ENCODE measurements around the gene TTC28. TPM values are rescaled to one million over a fixed set of nuclear protein-coding genes. Genes with fewer than 3 reads are reported as not detected.

Gene TTC28
- total RNA-seq, 1 experiment from 2014 or later, result 0.12 TPM

GRCh38 chr22:28505416-28506149 lies 174.1 kb downstream of the TTC28 start:
- no TSS peak for BruUV-seq (replicated peaks)
- Histone ChIP-seq H3K27me3 (ENCODE audit: insufficient read depth, low read length) (peaks cover 51% of the 10 kb centered on the region), H3K9me3 (ENCODE audit: control insufficient read depth in 1 of 2, insufficient read depth in 1 of 2, low read depth in 1 of 2, low read length in 2 of 2) (no peaks in the 10 kb centered on the region), H3K27ac (ENCODE audit: low read depth, low read length) (no peak overlapping the region), H3K9me2 (ENCODE audit: insufficient read depth) (no peaks in the 10 kb centered on the region), H3K4me2 (ENCODE audit: low read length) (no peak overlapping the region), H3K4me1 (ENCODE audit: control insufficient read depth in 1 of 2, insufficient read depth in 2 of 2, low read length in 2 of 2) (no peaks in the 10 kb centered on the region), H3K79me2 (ENCODE audit: insufficient read depth, low read length) (no peaks in the 10 kb centered on the region), H4K20me1 (ENCODE audit: insufficient read depth) (no peaks in the 10 kb centered on the region), H3K9ac (ENCODE audit: low read length) (no peak overlapping the region), H2AFZ (ENCODE audit: low read depth, low read length, poor library complexity, severe bottlenecking) (no peak overlapping the region), H3K36me3 (ENCODE audit: control insufficient read depth in 1 of 2, insufficient read depth in 2 of 2, low read length in 2 of 2) (no peaks in the 10 kb centered on the region), H3K4me3 (replicated peaks in 1 of 2; ENCODE audit: low read depth in 1 of 2, low read length in 2 of 2) (no peak overlapping the region)
- CTCF ChIA-PET, result no interaction called here
- RAD21 ChIA-PET (ENCODE audit: low non-redundant PET in 1 of 2, low total read pairs in 2 of 2, uncharacterized antibody in 2 of 2, unreplicated experiment in 2 of 2), result no interaction called here
- TF ChIP-seq ELF1 (IDR thresholded peaks at IDR 0.05; ENCODE audit: borderline replicate concordance, low read depth) (no peak), ZBTB33 (IDR thresholded peaks at IDR 0.05; ENCODE audit: extremely low read depth, insufficient replicate concordance, low read length) (no peak), FOSL1 (IDR thresholded peaks at IDR 0.05; ENCODE audit: low read depth) (no peak), RAD21 (IDR thresholded peaks at IDR 0.05; ENCODE audit: low read depth) (no peak), CEBPB (IDR thresholded peaks at IDR 0.05; ENCODE audit: low read depth) (no peak), JUND (IDR thresholded peaks at IDR 0.05) (no peak), MAX (IDR thresholded peaks at IDR 0.05) (no peak), ZFX (IDR thresholded peaks at IDR 0.05) (no peak), EZH2phosphoT487 (IDR thresholded peaks at IDR 0.05; ENCODE audit: borderline replicate concordance) (no peak), ATF3 (IDR thresholded peaks at IDR 0.05) (no peak), SIN3A (IDR thresholded peaks at IDR 0.05; ENCODE audit: low read depth) (no peak), POLR2A (IDR thresholded peaks at IDR 0.05; ENCODE audit: borderline replicate concordance, extremely low read depth, insufficient read depth, insufficient read length) (no peak)
- no peak for DNase-seq (ENCODE audit: low read depth, low spot score)
- intact Hi-C loops (cut with micrococcal nuclease), result no loop called here
- no peak for ATAC-seq
- POLR2A ChIA-PET, result no interaction called here
